GM21528 (cell line): ENCODE results near the gene PANK3.
"Not testable (repeated sequence)": the region's sequence is repeated elsewhere in the genome, so short reads cannot be mapped to it uniquely, and the experiment has no call there.

Experiments
- ATAC-seq: cut with Tn5 transposase; IDR thresholded peaks from one replicate; pipeline ENCODE4 v1.9.1; 2021; ENCODE audit warnings: mild to moderate bottlenecking, moderate library complexity; ENCODE audit not compliant: unreplicated experiment, low FRiP score

PANK3 gene

GRCh38 chr5:168596927-168597326 is 17.8 kb upstream of the PANK3 start:
- ATAC-seq, result no peak

- ATAC-seq, result not testable (repeated sequence)
Observed at GRCh38 chr5:168596122-168596521, 17.0 kb upstream of the PANK3 start.

GRCh38 chr5:168592014-168592368 is 12.8 kb upstream of the PANK3 start:
- no peak for ATAC-seq

- no peak for ATAC-seq
Observed at GRCh38 chr5:168591302-168592013, 12.3 kb upstream of the PANK3 start.

GRCh38 chr5:168590666-168591065 is 11.5 kb upstream of the PANK3 start:
- ATAC-seq, result no peak

- ATAC-seq, result no peak
Observed at GRCh38 chr5:168587987-168588386, 8.8 kb upstream of the PANK3 start.

GRCh38 chr5:168585119-168585856 is 6.1 kb upstream of the PANK3 start:
- no peak for ATAC-seq

GRCh38 chr5:168583742-168584482 is 4.7 kb upstream of the PANK3 start:
- ATAC-seq, result peak; percentile 29

- ATAC-seq, result not testable (repeated sequence)
Observed at GRCh38 chr5:168580814-168581469, 1.8 kb upstream of the PANK3 start.

- ATAC-seq, result no peak
Observed at GRCh38 chr5:168580227-168580508, 1.0 kb upstream of the PANK3 start.

- peak; percentile 95 for ATAC-seq
Observed at GRCh38 chr5:168579488-168580226, 489 bp upstream of the PANK3 start.

- ATAC-seq, result no peak
Observed at GRCh38 chr5:168578006-168578405, 1.2 kb downstream of the PANK3 start.

- no peak for ATAC-seq
Observed at GRCh38 chr5:168575391-168576372, 3.5 kb downstream of the PANK3 start.

GRCh38 chr5:168574156-168574555 is 5.0 kb downstream of the PANK3 start:
- not testable (repeated sequence) for ATAC-seq

- not testable (repeated sequence) for ATAC-seq
Observed at GRCh38 chr5:168573663-168574062, 5.5 kb downstream of the PANK3 start.

GRCh38 chr5:168570490-168571328 is 8.5 kb downstream of the PANK3 start:
- no peak for ATAC-seq

GRCh38 chr5:168568738-168569137 is 10.4 kb downstream of the PANK3 start:
- no peak for ATAC-seq

- ATAC-seq, result no peak
Observed at GRCh38 chr5:168563959-168564358, 15.2 kb downstream of the PANK3 start.
